HG03108 (cell line): Measurements from ENCODE around the gene MOGAT1.
A peak's percentile ranks its signal among the peaks of the same experiment; 100 is the strongest.
"Not testable (repeated sequence)": the region's sequence is repeated elsewhere in the genome, so short reads cannot be mapped to it uniquely, and the experiment has no call there.

ENCODE experiments used
- ATAC-seq: cut with Tn5 transposase; IDR thresholded peaks from one replicate; pipeline ENCODE4 v1.9.1; 2021; ENCODE audit warnings: moderate library complexity; ENCODE audit not compliant: unreplicated experiment

The MOGAT1 gene

DNA sequence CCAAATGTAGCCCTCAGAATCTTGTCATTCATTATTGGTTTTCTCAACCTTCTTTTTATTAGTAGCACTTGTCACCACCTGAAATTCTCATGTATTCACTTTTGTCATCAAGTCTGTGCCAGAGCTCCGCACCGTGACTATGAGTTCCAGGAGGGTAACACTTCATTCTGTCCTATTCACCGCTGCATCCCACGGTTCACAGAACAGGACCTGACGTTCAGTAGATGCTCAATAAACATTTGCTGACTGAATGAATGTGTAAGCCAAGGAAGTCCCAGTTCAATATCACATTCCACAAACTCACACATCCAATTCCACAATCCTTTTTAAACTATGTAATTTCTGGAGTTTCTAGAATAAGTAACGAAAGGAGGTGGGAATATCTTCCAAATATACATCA is 65.5 kb downstream of the MOGAT1 start:
- no peak for ATAC-seq

DNA sequence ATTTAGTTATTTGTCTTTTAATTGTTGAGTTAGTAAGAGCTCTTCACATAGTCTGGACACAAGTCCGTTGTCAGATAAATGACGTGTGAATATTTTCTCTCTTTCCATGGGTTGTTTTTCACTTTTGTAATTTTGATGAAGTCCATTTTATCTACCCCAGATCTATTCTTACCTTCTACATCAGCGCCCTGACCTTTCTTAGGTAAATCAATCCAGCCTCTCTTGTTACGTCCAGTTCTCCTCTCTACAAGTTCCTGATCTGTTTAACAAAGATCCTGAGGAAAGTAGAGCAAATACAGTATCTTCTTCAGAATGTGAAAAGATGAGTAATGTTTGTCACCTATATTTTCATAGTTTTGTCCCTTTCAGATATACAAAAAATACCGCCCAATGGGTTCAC is 66.9 kb downstream of the MOGAT1 start:
- ATAC-seq = no peak

DNA sequence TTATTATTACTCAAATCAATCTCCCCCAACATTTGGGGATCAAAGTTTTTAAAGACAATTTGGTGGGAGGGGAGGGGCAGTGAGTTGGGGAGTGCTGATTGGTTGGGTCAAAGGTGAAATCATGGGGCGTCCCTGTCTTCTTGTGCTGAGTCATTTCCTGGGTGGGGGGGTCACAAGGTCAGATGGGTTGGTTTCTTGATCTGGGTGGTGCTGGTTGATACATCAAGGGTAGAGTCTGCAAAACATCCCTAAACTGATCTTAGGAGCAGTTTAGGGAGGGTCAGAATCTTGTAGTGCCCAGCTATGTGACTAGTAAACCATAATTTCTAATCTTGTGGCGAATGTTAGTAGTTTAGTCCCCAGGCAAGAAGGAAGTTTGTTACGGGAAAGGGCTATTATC is 67.4 kb downstream of the MOGAT1 start:
- no peak for ATAC-seq

DNA sequence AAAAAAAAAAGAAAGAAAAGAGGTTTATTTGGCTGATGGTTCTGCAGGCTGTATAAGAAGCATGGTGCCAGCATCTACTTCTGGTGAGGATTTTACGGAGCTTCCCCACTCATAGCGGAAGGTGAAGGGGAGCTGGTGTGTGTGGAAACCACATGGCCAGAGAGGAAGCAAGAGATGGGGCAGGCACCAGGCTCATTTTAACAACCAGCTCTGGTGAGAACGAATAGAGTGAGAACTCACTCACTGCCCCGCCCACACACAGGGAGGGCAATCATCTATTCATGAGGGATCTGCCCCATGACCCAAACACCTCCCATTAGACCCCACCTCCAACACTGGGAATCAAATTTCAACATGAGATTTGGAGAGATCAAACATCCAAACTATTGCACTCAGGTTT is 68.5 kb downstream of the MOGAT1 start:
- ATAC-seq = no peak

DNA sequence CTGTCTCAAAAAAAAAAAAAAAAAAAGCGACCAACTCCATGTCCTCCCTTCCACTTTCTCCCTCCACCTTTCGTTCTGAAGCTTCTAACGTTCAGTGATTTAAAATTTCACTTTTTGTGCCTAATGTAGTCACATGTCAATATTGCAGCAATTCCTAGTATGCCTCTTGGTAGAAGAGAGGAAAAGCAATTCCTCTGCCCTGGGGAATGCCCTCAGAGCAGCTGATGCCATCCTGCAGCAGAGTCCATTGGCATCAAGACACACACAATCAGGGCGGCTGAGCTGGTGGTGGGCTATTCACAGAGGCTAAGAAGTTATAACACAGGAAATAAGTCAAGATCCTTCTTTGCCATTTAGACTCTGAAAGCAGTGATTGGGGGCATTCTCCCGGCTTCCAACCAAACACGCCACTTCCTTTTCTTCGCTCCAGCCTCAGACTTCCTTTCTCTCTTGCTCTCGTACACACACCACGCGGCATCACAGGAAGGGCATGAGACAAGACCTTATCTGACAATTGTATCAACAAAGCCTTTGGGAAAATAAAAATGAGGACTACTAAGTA is 71.9 kb downstream of the MOGAT1 start:
- no peak for ATAC-seq

DNA sequence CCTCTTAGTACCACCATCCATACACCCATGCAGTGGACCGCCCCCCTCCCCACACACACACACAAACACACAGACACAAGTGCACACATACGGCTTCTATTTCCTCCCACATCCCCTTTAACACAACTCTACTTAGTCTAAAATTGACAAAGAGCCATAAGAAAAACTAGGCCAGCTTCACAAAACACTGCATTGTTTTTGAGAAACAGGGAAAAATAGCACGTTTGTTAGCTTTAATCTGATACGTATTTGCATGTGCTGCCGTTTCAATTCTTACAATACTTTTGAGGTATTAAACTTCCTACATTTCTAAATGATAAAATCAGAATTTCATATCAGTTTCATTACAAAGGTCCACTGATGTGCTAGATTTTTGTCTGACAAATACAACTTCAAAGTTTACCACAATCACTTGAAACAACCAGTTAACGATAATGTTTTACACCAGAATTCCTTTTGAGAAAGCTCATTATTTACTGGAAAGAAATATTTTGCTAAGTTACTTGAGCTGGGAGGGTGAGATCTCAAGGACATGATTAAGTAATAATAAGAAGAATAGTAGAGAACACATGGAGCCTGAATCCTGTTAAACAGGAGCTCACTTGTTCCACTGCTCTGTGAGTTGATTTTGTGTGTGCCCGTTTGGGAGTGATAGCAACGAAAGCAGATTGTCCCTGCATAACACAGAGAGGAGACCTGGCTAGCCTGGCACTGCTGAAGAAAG is 74.5 kb downstream of the MOGAT1 start:
- no peak for ATAC-seq

DNA sequence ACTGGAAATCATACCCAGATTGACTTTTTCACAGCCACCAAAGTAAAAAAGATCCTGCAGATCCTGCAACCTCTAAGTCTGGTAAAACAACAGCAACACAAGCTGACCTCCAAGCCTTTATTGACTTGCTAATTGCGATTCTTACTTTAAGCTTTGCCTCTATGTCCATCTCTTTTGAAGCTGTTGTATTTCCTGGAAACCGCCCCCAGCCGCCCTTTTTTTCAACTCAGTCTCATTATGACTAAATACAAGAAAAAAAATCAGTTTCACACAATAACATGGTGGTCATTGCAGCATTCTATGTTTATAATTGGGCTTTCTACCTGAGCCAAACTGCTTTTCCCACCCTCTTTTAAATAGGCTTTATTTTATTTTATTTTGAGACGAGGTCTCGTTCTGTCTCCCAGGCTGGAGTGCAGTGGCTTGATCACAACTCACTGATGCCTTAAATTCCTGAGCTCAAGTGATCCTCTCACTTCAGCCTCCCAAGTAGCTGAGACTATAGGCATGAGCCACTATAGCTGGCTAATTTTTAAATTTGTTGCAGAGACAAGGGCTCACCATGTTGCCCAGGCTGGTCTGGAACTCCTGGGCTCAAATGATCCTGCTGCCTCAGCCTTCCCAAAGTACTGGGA is 76.2 kb downstream of the MOGAT1 start:
- peak; percentile 62 for ATAC-seq

DNA sequence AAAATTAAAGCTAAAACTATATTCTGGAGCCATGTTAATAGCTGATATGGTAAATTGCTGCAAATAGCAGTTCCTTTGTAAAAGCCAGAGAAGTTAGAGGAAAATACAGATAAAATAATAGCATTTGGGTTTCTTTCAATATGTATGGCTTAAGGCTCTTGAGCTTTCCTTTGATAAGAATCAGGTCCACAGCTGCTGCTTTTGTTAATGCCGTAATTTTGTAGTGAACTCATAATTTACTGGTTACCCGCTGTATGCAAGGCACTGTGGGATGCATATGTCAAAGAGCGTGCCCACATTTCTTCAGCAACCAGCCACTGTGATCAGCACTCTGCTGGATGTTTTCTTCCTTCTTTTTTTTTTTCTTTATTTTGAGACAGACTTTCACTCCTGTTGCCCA is 79.1 kb downstream of the MOGAT1 start:
- no peak for ATAC-seq

DNA sequence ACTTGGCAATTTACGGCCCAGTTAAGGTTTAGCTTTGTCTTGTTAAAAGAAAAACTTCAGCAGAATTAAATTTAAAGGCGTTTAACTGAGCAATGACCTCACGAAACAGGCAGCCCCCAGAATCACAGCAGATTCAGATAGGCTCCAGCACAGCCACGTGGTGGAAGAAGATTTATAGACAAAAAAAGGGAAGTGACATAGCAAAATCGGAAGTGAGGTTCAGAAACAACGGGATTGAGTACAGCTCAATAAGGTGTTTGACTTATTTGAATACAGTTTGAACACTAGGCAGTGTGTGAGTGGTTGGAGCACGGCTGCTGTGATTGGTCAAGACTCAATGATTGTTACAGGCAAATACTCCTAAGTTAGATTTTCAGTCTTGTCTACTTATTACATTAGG is 79.8 kb downstream of the MOGAT1 start:
- ATAC-seq = no peak

DNA sequence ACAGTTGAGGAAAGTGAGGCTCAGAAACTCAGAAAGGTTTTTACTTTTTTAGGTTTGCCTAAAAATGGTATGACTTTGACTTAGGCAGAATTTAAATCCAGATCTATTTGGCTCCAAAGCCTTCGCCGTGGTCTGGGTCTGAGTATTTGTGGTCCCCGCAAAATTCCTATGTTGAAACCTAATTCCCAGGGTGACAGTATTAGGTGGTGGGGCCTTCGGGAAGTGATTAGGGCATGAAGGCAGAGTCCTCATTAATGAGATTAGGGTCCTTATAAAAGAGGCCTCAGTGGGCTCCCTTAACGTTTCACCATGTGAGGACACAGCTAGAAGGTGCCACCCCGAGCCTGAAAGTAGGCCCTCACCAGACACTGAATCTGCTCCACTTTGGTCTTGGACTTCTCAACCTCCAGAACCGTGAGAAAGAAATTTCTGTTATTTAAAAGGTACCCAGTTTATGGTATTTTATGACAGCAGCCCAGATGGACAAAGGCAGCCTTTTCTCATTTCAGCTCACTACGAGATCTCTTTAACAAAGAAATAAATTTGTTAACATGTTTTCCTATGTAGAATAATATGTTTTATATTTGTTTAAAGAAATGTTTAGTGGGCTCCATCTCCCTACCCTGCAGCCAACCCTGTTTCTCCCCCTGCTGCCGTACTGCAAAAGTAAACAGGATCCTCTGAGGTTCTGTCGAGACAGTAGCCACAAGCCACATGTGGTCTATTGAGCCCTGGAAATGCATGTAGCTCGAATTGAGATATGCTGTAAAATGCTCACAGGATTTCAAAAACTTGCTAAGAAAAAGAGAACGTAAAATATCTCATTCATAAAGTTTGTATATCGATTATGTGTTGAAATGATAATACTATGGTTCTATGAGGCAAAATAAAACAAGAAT is 80.6 kb downstream of the MOGAT1 start:
- ATAC-seq = no peak

DNA sequence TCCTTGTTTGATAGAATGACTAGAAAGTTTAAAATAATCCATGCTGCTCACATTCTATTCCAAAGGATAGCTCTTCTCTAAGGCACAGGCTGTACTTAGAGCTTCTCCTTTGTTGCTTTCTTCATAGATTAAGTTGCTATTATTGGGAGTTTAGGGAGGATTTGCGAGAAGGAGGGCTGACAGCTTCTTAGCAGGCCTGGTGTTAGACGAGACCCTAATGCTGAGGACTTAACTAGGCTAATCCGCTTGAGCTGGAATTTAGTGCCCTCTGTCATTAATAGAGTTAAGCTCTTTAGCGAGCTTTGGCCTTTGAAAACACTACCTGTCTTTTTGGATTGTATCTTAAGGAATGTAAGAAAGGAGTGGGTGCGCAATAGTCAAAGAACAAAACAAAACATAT is 81.3 kb downstream of the MOGAT1 start:
- no peak for ATAC-seq

DNA sequence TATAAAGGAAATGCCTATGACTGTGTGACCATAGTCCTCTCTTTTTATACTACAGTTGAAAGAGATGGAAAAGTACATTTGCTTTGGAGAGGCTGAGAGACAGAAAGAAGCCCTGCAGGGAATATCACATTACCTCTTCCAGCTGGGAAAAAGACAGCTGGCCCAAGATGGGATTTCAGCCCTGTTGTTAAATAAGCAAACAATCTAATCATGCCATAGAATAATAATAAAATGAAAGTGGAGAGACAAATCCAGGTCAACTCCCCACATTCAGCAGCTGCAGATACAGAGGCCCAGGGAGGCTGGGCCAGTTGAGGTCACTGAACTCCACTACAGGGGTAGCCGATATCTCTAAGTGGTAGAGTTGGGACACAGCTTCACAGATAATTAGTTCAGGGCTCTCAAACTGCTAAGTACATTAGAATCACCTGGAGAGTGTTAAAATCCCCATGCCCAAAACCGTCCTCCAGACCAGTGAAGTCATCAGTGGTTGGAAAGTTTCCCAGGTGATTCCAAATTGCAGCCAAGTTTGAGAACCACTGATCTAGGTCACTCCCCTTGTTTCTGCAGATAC is 81.9 kb downstream of the MOGAT1 start:
- ATAC-seq = no peak

DNA sequence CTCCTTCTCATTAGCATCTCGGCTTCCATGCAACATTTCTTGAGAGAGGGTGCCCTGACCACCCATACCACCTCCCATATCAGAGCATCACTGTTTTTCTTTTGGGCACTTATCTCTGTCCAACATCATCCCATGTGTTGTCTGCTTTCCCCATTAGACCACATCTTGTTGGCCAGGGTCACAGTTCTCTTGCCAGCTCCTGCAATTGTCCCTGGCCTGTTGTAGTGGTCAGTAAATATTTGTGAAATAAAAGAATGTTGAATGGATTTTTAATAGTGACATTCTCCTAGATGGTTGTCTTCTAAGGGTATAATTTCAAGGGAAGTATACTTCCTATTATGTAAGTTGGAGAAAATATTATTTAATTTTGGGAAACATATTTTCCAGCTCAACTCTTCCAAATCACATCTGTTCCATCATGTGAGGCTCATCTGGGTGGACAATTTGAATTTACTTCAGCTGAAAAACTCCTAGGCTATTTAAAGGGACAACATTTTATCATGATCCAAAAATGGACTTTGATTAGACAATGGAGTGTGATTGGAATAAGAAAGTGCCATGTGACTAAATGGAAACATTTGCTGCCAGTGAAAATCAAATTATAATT is 83.0 kb downstream of the MOGAT1 start:
- no peak for ATAC-seq

DNA sequence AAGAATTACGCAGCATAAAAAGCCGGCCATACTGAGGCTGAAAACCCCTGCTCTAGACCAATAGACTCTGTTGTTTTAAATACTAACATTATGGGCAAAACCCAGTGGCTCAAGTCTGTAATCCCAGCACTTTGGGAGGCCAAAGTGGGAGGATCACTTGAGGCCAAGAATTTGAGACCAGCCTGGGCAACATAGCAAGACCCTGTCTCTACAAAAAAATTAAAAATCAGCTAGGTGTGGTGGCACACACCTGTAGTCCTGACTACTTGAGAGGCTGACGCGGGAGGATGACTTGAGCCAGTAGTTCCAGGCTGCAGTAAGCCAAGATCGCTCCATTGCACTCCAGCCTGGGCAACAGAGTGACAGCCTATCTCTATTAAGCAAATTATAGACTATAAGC is 84.1 kb downstream of the MOGAT1 start:
- ATAC-seq = not testable (repeated sequence)

DNA sequence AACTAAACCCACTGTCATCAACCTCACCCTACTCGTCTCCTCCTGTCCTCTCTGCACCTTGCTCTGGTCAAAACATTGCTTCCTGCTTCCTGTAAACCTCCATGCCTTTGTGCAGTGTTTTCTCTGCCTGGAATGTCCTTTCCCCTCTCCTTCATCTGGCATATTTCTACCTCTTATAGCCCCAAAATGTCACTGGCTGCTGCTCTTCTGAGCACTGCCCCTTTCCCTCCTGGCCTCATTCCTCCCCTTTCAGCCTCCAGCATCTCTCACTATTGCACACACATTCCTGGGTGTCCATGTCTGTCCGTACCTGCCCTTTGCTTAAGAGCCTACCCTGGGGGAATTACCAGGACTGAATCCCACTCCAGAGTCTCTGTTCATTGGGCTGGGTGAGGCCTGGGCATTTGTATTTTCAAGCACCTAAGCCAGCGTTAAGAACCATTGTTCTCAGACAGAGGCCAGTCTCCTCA is 84.9 kb downstream of the MOGAT1 start:
- no peak for ATAC-seq

DNA sequence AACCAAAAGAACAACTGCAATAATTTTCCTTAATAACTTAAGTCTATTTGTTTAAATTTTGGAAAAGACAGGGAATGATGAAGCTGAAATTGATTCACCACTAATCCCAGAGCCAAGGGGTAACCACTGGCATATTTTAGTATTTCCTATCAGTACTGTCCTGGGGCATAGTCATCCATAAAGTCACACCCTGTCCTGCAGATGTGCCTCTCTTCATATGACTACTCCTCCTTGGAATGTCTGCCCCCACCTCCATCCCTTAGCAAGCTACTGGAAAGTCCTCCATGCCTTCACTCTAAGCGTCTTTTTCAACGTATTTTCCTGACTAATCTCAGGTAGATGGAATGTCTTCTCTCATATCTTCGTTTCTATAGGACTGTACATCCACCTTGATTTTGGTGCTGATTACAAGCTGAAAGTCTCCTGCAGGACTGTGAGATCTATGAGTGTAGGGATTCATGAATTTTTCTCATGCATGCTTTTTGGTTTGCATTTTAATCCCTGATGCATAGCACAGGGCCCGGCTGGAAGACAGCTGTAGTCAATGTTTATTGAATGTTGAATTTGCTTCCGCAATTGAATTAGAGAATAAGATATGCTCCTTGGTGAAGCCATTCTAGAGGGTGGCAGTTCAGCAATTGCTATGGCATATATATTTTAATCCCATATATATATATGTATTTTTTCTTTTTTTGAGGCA is 85.6 kb downstream of the MOGAT1 start:
- no peak for ATAC-seq
